ENCODE data around the gene SYPL2. TPM values are rescaled to one million over a fixed set of nuclear protein-coding genes. Genes with fewer than 3 reads are reported as not detected.

SYPL2 gene
- total RNA-seq, 1 experiment from 2014 or later = not detected

DNA sequence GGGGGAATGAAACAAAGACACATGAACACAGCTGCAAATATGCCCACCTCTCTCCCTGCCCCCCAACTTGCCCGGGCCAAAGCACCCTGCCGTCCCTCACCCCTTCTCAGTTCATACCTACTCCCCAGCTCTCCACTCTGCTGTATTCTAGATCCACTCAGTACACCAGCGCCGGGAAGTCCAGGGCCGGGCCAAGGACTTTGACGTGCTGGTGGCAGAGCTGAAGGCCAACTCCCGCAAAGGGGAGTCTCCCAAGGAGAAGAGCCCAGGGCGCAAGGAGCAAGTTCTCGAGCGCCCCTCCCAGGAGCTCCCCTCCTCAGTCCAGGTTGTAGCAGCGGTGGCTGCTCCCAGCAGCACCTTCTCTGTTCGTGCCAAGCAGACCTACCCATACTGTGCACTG is 22.4 kb downstream of the SYPL2 start:
- H3K9me3 Mint-ChIP-seq (ENCODE audit: low read depth, unreplicated experiment) = no peaks in the 10 kb centered on the region
- H3K27ac Mint-ChIP-seq (ENCODE audit: unreplicated experiment) = no peak overlapping the region
- no peaks in the 10 kb centered on the region for H3K27me3 Mint-ChIP-seq (ENCODE audit: unreplicated experiment)
- no peak overlapping the region for H3K4me3 Mint-ChIP-seq (ENCODE audit: low read depth, unreplicated experiment)
- intact Hi-C loops (cut with micrococcal nuclease; ENCODE audit: unreplicated experiment) = no loop called here
- DNase-seq = no peak
- BruUV-seq (replicated peaks) = no TSS peak
- CTCF ChIA-PET = interaction anchor here (0.6 to 2.3 kb wide), 3 partner anchors 44 to 534 kb away, joined by 3 to 23 read pairs (median 4); no protein-coding TSS in a partner anchor
- peaks cover 10% of the 10 kb centered on the region for H3K4me1 Mint-ChIP-seq (ENCODE audit: low read depth, unreplicated experiment)
- H3K36me3 Mint-ChIP-seq (ENCODE audit: insufficient read depth, unreplicated experiment) = peaks cover 15% of the 10 kb centered on the region
- TF ChIP-seq, protein P1, sequence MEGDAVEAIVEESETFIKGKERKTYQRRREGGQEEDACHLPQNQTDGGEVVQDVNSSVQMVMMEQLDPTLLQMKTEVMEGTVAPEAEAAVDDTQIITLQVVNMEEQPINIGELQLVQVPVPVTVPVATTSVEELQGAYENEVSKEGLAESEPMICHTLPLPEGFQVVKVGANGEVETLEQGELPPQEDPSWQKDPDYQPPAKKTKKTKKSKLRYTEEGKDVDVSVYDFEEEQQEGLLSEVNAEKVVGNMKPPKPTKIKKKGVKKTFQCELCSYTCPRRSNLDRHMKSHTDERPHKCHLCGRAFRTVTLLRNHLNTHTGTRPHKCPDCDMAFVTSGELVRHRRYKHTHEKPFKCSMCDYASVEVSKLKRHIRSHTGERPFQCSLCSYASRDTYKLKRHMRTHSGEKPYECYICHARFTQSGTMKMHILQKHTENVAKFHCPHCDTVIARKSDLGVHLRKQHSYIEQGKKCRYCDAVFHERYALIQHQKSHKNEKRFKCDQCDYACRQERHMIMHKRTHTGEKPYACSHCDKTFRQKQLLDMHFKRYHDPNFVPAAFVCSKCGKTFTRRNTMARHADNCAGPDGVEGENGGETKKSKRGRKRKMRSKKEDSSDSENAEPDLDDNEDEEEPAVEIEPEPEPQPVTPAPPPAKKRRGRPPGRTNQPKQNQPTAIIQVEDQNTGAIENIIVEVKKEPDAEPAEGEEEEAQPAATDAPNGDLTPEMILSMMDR (IDR thresholded peaks at IDR 0.05; ENCODE audit: unreplicated experiment) = no peak

GRCh38 chr1:109490029-109490933 is 23.9 kb downstream of the SYPL2 start:
- no peaks in the 10 kb centered on the region for H3K27me3 Mint-ChIP-seq (ENCODE audit: unreplicated experiment)
- H3K27ac Mint-ChIP-seq (ENCODE audit: unreplicated experiment) = no peak overlapping the region
- peaks cover under 1% of the 10 kb centered on the region for H3K4me1 Mint-ChIP-seq (ENCODE audit: low read depth, unreplicated experiment)
- H3K9me3 Mint-ChIP-seq (ENCODE audit: low read depth, unreplicated experiment) = no peaks in the 10 kb centered on the region
- no peak overlapping the region for H3K4me3 Mint-ChIP-seq (ENCODE audit: low read depth, unreplicated experiment)
- DNase-seq = peak; percentile 65
- TF ChIP-seq, protein P1 (IDR thresholded peaks at IDR 0.05; ENCODE audit: unreplicated experiment) = peak; percentile 43
- intact Hi-C loops (cut with micrococcal nuclease; ENCODE audit: unreplicated experiment) = no loop called here
- CTCF ChIA-PET = interaction anchor here (0.6 to 2.3 kb wide), 4 partner anchors 40 to 462 kb away, joined by 3 to 23 read pairs (median 4); partner anchors contain the start of gene PSMA5
- H3K36me3 Mint-ChIP-seq (ENCODE audit: insufficient read depth, unreplicated experiment) = peaks cover 14% of the 10 kb centered on the region
- BruUV-seq (replicated peaks) = no TSS peak

DNA sequence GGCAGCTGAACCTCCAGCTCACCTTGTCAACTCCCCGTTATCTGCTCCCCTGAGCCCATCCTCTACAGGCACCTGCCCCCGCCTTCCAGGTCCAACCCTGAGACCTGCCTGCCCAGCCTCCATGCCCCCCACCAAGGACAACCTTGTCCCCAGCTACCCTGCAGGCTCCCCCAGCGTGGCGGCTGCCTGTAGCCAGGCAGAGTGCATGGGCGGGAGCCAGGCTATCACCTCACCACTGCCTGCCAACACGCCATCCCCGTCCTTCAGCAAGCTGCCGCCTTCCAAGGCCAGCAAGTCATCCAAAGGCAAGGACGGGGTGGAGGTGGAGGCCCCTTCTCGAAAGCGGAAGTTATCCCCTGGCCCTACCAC is 24.6 kb downstream of the SYPL2 start:
- TF ChIP-seq, protein P1 (IDR thresholded peaks at IDR 0.05; ENCODE audit: unreplicated experiment) = peak; percentile 7
- Mint-ChIP-seq H3K27me3 (ENCODE audit: unreplicated experiment) (no peaks in the 10 kb centered on the region), H3K36me3 (ENCODE audit: insufficient read depth, unreplicated experiment) (peaks cover 14% of the 10 kb centered on the region), H3K9me3 (ENCODE audit: low read depth, unreplicated experiment) (no peaks in the 10 kb centered on the region), H3K4me3 (ENCODE audit: low read depth, unreplicated experiment) (no peak overlapping the region), H3K27ac (ENCODE audit: unreplicated experiment) (no peak overlapping the region), H3K4me1 (ENCODE audit: low read depth, unreplicated experiment) (peaks cover 5% of the 10 kb centered on the region)
- intact Hi-C loops (cut with micrococcal nuclease; ENCODE audit: unreplicated experiment) = no loop called here
- CTCF ChIA-PET = interaction anchor here (0.6 to 2.3 kb wide), 4 partner anchors 39 to 463 kb away, joined by 3 to 23 read pairs (median 4); partner anchors contain the start of gene PSMA5
- no TSS peak for BruUV-seq (replicated peaks)
- no peak for DNase-seq

- Mint-ChIP-seq H3K36me3 (ENCODE audit: insufficient read depth, unreplicated experiment) (peaks cover 14% of the 10 kb centered on the region), H3K4me3 (ENCODE audit: low read depth, unreplicated experiment) (no peak overlapping the region), H3K27me3 (ENCODE audit: unreplicated experiment) (no peaks in the 10 kb centered on the region), H3K4me1 (ENCODE audit: low read depth, unreplicated experiment) (peaks cover 7% of the 10 kb centered on the region), H3K27ac (ENCODE audit: unreplicated experiment) (no peak overlapping the region), H3K9me3 (ENCODE audit: low read depth, unreplicated experiment) (no peaks in the 10 kb centered on the region)
- no peak for DNase-seq
- TF ChIP-seq, protein P1 (IDR thresholded peaks at IDR 0.05; ENCODE audit: unreplicated experiment) = no peak
- no TSS peak for BruUV-seq (replicated peaks)
- intact Hi-C loops (cut with micrococcal nuclease; ENCODE audit: unreplicated experiment) = no loop called here
- CTCF ChIA-PET = interaction anchor here (0.6 to 2.3 kb wide), 2 partner anchors 41 to 463 kb away, joined by 5 to 23 read pairs; no protein-coding TSS in a partner anchor
Measured at GRCh38 chr1:109491372-109491771, 25.0 kb downstream of the SYPL2 start.
